Stomach (tissue), 9 donors: ENCODE measurements around the gene ALG9. TPM values are rescaled to one million over a fixed set of nuclear protein-coding genes. Genes with fewer than 3 reads are reported as not detected.

Experiments used
- DNase-seq, 2 donors: peaks; one replicate each; pipeline versions ENCODE4 v3.0.0 to v3.0.0-alpha.2; 2013 to 2019
- H3K27ac ChIP-seq, 5 donors: fragments of 200-600 bp in 4 of 5; sonication (generic) in 4 of 5; one replicate each; pipeline ENCODE4 v1.5.1; 2013 to 2019; ENCODE audit warnings: mild to moderate bottlenecking in 1 of 5, moderate library complexity in 1 of 5
- H3K27me3 ChIP-seq, 3 donors: fragments of 200-600 bp; sonication (generic); one replicate each; pipeline ENCODE4 v1.5.1; 2017 to 2019; ENCODE audit warnings: mixed run types in 1 of 3
- H3K36me3 ChIP-seq, 4 donors: fragments of 200-600 bp; sonication (generic); 1 replicate in 3 of 4; 2 replicates in 1 of 4; pipeline ENCODE4 v1.5.1; 2016 to 2019
- H3K4me1 ChIP-seq, 4 donors: fragments of 200-600 bp; sonication (generic); one replicate each; pipeline ENCODE4 v1.5.1; 2016 to 2019
- H3K4me3 ChIP-seq, 4 donors: fragments of 200-600 bp; sonication (generic) in 3 of 4; one replicate each; pipeline ENCODE4 v1.5.1; 2016 to 2019; ENCODE audit warnings: mild to moderate bottlenecking in 1 of 4
- H3K9me3 ChIP-seq, 4 donors: fragments of 200-600 bp; sonication (generic); one replicate each; pipeline ENCODE4 v1.5.1; 2016 to 2019
- EP300 ChIP-seq: sonication (generic); formaldehyde crosslinking; IDR thresholded peaks from one replicate; pipeline ENCODE4 v1.6.1; 2017; ENCODE audit warnings: antibody characterized with exemption
- POLR2A ChIP-seq, 4 donors: fragments of 450-650 bp; IDR thresholded peaks; one replicate each; pipeline ENCODE4 v1.6.1; 2016; ENCODE audit warnings: antibody characterized with exemption in 4 of 4, control low read depth in 2 of 4, mild to moderate bottlenecking in 1 of 4, moderate library complexity in 1 of 4
- POLR2AphosphoS5 ChIP-seq, 3 donors: sonication (generic); formaldehyde crosslinking; IDR thresholded peaks; one replicate each; pipeline ENCODE4 v1.6.1; 2016; ENCODE audit warnings: antibody characterized with exemption in 3 of 3
- WGBS, 5 donors: extraction: QIAGEN DNeasy Blood & Tissue Kit in 3 of 5; methylation state at CpG; one replicate each; pipeline versions ENCODE4 v1.1.5 to v1.1.7; 2013 to 2018; 5-methylcytosine and 5-hydroxymethylcytosine counted together
- intact Hi-C: fragments of 100-400 bp; cut with DNase I; formaldehyde crosslinking; loops from one replicate; pipeline ENCODE4 v1.15.1; 2023; ENCODE audit warnings: low total_unique reads
- polyA plus RNA-seq, 3 donors: library from polyadenylated mRNA; stranded (reverse); fragments of 200-250 nt; gene quantifications; one replicate each; pipeline ENCODE4 v1.2.3, GENCODE V29; 2013
- total RNA-seq, 5 donors: library from RNA; depleted of rRNA; stranded (reverse); fragments of >200 nt; gene quantifications; one replicate each; pipeline versions ENCODE4 v1.1.0 to v1.2.3, GENCODE V29; 2014 to 2016
- TF ChIP-seq, protein P1 (sequence below), 7 experiments: fragments of 450-650 bp in 4 of 7; fragments of 200-600 bp in 3 of 7; sonication (generic) in 3 of 7; IDR thresholded peaks; one replicate each; pipeline ENCODE4 v1.5.1; 2016 to 2019; ENCODE audit warnings: antibody characterized with exemption in 7 of 7, control low read depth in 2 of 7, mild to moderate bottlenecking in 1 of 7
- donor health status: healthy with polysubstance abuse.
- donor health status: Bipolar disorder and iron deficiency.
- donor health status: healthy.

Gene ALG9
- total and polyA plus RNA-seq, 8 donors: 11.9 to 53.7 (median 25.5) TPM

DNA sequence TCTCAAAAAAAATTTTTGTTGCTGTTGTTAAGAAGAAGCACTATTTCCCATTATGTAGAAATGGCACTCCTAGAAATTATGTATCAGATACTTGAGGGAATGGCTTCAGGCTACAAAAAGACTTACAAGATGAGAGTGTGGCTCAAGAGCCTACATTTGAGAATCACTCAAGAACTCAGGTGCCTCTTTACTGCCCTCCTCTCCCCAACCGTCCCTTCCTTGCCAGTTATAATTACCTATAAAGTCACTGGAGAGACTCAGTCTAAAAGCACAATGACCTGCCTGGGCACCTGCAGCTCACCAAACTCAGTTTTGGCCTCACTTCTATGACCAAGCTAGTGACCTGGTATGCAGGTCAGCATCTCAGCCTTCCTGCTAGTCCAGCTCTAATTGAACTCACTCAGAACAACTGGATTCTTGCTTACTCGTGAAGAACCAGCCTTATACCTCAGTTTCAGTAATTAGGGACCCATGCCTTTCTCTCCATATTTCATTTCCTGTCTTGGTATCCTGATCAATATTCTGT, 63.3 kb downstream of the ALG9 start:
- Histone ChIP-seq H3K36me3 (peaks cover 5 to 65% (median 58%) of the 10 kb centered on the region in 4 donors), H3K4me1 (no peaks in the 10 kb centered on the region), H3K4me3 (no peak overlapping the region), H3K27me3 (no peaks in the 10 kb centered on the region), H3K27ac (no peak overlapping the region), H3K9me3 (no peaks in the 10 kb centered on the region)
- intact Hi-C loops: no loop called here
- 91 to 98% (median 97%) methylated on average over 2 of the region's 2 CpGs for WGBS, 5 donors
- TF ChIP-seq EP300 (no peak), POLR2AphosphoS5 (IDR thresholded peaks at IDR 0.05) (no peak), POLR2A (IDR thresholded peaks at IDR 0.05) (no peak)
- TF ChIP-seq, protein P1, sequence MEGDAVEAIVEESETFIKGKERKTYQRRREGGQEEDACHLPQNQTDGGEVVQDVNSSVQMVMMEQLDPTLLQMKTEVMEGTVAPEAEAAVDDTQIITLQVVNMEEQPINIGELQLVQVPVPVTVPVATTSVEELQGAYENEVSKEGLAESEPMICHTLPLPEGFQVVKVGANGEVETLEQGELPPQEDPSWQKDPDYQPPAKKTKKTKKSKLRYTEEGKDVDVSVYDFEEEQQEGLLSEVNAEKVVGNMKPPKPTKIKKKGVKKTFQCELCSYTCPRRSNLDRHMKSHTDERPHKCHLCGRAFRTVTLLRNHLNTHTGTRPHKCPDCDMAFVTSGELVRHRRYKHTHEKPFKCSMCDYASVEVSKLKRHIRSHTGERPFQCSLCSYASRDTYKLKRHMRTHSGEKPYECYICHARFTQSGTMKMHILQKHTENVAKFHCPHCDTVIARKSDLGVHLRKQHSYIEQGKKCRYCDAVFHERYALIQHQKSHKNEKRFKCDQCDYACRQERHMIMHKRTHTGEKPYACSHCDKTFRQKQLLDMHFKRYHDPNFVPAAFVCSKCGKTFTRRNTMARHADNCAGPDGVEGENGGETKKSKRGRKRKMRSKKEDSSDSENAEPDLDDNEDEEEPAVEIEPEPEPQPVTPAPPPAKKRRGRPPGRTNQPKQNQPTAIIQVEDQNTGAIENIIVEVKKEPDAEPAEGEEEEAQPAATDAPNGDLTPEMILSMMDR (IDR thresholded peaks at IDR 0.05): no peak
- DNase-seq: no peak

GRCh38 chr11:111807076-111807475, 64.3 kb downstream of the ALG9 start:
- no peak for TF ChIP-seq EP300
- TF ChIP-seq, protein P1 (IDR thresholded peaks at IDR 0.05): no peak
- no peak for TF ChIP-seq POLR2AphosphoS5 (IDR thresholded peaks at IDR 0.05)
- no peak for TF ChIP-seq POLR2A (IDR thresholded peaks at IDR 0.05)
- H3K4me3 ChIP-seq: no peak overlapping the region
- no peaks in the 10 kb centered on the region for H3K27me3 ChIP-seq
- no peak for DNase-seq
- intact Hi-C loops: no loop called here
- H3K9me3 ChIP-seq: no peaks in the 10 kb centered on the region
- peaks cover 5 to 75% (median 66%) of the 10 kb centered on the region in 4 donors for H3K36me3 ChIP-seq
- H3K27ac ChIP-seq: no peak overlapping the region
- H3K4me1 ChIP-seq: no peaks in the 10 kb centered on the region
- 78 to 100% (median 88%) methylated on average over 1 of the region's 1 CpG for WGBS, 5 donors

DNA sequence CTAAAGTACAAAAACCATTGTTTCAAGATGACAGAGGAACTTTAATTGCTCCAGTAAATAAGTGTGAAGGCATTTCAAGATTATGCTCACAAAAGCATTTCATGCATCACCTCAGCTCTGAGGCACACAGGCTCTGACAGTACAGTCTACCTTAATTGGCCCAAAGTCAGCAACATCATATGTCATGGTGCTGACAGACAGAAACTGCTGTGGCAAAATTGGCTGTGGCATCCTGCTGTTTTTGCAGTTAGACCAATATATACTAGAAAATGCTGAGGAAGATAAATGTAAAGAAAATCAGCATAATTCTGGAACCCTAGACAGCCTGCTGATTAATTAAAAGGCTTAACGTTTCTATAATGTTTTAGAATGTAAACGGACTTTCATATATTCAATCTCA, 70.2 kb downstream of the ALG9 start:
- Histone ChIP-seq H3K4me3 (no peak overlapping the region), H3K36me3 (peaks cover 0 to 67% (median 42%) of the 10 kb centered on the region in 4 donors), H3K27me3 (no peaks in the 10 kb centered on the region), H3K27ac (no peak overlapping the region), H3K9me3 (peaks cover 0 to 6% (median 0%) of the 10 kb centered on the region in 4 donors), H3K4me1 (peaks cover 0 to 17% (median 0%) of the 10 kb centered on the region in 4 donors)
- WGBS, 5 donors: 72 to 87% (median 78%) methylated on average over 2 of the region's 2 CpGs
- TF ChIP-seq EP300 (no peak), POLR2A (IDR thresholded peaks at IDR 0.05) (no peak), POLR2AphosphoS5 (IDR thresholded peaks at IDR 0.05) (no peak)
- TF ChIP-seq, protein P1 (IDR thresholded peaks at IDR 0.05): no peak
- intact Hi-C loops: no loop called here
- no peak for DNase-seq

- TF ChIP-seq POLR2AphosphoS5 (IDR thresholded peaks at IDR 0.05) (no peak), EP300 (no peak), POLR2A (IDR thresholded peaks at IDR 0.05) (no peak)
- TF ChIP-seq, protein P1 (IDR thresholded peaks at IDR 0.05): no peak
- no peak for DNase-seq
- peaks cover 0 to 6% (median 0%) of the 10 kb centered on the region in 4 donors for H3K9me3 ChIP-seq
- peaks cover 0 to 22% (median 0%) of the 10 kb centered on the region in 4 donors for H3K4me1 ChIP-seq
- no peak overlapping the region for H3K27ac ChIP-seq
- H3K36me3 ChIP-seq: peaks cover 0 to 42% (median 22%) of the 10 kb centered on the region in 4 donors
- H3K27me3 ChIP-seq: no peaks in the 10 kb centered on the region
- WGBS, 5 donors: 95 to 100% (median 100%) methylated on average over 1 of the region's 1 CpG
- intact Hi-C loops: no loop called here
- H3K4me3 ChIP-seq: no peak overlapping the region
These were observed 73.1 kb downstream of the ALG9 start for GRCh38 chr11:111798279-111798678.
